ENCODE data around the gene FAM107A. TPM values are rescaled to one million over a fixed set of nuclear protein-coding genes. Genes with fewer than 3 reads are reported as not detected.

FAM107A gene
- polyA plus RNA-seq, 3 donors: not detected

DNA sequence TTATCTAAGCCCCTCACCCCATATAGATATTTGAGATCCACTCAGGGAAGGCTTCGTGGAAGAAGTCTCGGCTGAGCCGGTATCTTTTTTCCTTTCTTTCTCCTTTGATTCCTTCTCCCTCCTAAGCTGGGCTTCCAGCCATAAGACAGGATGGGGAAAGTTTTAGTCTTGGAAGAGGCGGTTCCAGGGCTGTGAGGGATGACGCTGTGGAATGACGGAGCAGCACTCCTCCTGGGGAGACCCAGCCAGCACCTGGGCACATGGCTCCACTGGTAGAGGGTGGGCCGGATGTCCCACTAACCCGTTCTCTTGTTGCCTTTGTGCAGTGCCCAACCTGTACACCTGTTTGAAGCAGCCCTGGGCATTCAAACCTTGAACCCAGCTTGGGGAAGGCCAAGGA is 43.2 kb upstream of the FAM107A start:
- Histone ChIP-seq H3K9me3 (replicated peaks in 1 of 2; ENCODE audit: control insufficient read depth in 1 of 2, insufficient read depth in 1 of 2, low read length in 2 of 2) (no peaks in the 10 kb centered on the region), H2AFZ (ENCODE audit: insufficient read depth, low read depth, low read length, poor library complexity, severe bottlenecking) (no peak overlapping the region), H3K27me3 (ENCODE audit: control insufficient read depth in 2 of 2, insufficient read depth in 2 of 2, low read length in 2 of 2) (no peaks in the 10 kb centered on the region), H3K4me3 (replicated peaks in 1 of 3; ENCODE audit: low read depth in 2 of 3, low read length in 3 of 3) (no peak overlapping the region), H3K27ac (ENCODE audit: low read depth in 1 of 2, low read length in 2 of 2) (no peak overlapping the region), H3K4me1 (ENCODE audit: control insufficient read depth in 1 of 2, insufficient read depth in 2 of 2, low read length in 2 of 2) (no peaks in the 10 kb centered on the region), H3K36me3 (replicated peaks in 1 of 2; ENCODE audit: control insufficient read depth in 1 of 2, insufficient read depth in 2 of 2, low read length in 2 of 2) (no peaks in the 10 kb centered on the region), H3K9ac (ENCODE audit: insufficient read depth, low read length, poor library complexity, severe bottlenecking) (no peak overlapping the region), H4K20me1 (ENCODE audit: insufficient read depth, low read length) (no peaks in the 10 kb centered on the region), H3K4me2 (replicated peaks; ENCODE audit: extremely low read depth, low read length, poor library complexity, severe bottlenecking) (no peak overlapping the region), H3K79me2 (ENCODE audit: insufficient read depth, low read length) (no peaks in the 10 kb centered on the region)
- H3K4me1 Mint-ChIP-seq: no peaks in the 10 kb centered on the region
- DNase-seq: no peak
- intact Hi-C loops (cut with micrococcal nuclease): loop anchor here in 1 of 2 donors (10.0 kb wide), 1 partner anchor 306 kb away; no protein-coding TSS in a partner anchor
- no peak overlapping the region for H3K27ac Mint-ChIP-seq
- no peaks in the 10 kb centered on the region for H3K9me3 Mint-ChIP-seq
- H3K36me3 Mint-ChIP-seq: no peaks in the 10 kb centered on the region
- no peak overlapping the region for H3K4me3 Mint-ChIP-seq
- TF ChIP-seq, protein P1, sequence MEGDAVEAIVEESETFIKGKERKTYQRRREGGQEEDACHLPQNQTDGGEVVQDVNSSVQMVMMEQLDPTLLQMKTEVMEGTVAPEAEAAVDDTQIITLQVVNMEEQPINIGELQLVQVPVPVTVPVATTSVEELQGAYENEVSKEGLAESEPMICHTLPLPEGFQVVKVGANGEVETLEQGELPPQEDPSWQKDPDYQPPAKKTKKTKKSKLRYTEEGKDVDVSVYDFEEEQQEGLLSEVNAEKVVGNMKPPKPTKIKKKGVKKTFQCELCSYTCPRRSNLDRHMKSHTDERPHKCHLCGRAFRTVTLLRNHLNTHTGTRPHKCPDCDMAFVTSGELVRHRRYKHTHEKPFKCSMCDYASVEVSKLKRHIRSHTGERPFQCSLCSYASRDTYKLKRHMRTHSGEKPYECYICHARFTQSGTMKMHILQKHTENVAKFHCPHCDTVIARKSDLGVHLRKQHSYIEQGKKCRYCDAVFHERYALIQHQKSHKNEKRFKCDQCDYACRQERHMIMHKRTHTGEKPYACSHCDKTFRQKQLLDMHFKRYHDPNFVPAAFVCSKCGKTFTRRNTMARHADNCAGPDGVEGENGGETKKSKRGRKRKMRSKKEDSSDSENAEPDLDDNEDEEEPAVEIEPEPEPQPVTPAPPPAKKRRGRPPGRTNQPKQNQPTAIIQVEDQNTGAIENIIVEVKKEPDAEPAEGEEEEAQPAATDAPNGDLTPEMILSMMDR (IDR thresholded peaks at IDR 0.05): no peak
- WGBS (ENCODE audit: insufficient coverage): 100% methylated on average over 2 of the region's 8 CpGs
- peaks cover 2% of the 10 kb centered on the region in 3 donors for H3K27me3 Mint-ChIP-seq (ENCODE audit: low read depth in 3 of 3)

DNA sequence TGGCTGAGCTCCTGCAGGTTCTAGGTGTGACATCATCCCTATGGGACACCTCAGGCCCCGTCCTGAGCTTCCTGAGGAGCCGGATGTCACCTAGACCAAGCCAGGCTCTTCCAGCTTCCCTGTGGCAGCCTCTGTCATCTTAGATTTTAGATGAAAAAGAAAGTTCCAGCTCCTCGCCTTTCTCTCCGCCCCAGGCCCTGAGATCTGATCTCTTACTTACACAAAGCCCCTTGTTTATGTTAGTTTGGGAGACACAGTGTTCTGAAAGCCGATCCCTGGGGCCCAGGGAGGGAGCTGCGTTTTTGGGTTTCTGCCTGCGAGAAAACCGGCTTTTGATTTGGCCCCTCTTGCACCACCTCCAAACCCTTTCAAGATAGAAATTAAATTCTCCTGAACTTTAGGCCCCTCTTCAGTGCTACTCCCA is 40.2 kb upstream of the FAM107A start:
- H3K4me1 Mint-ChIP-seq: no peaks in the 10 kb centered on the region

More for the DNA sequence above, 40.2 kb upstream of the FAM107A start:
- no peak overlapping the region for H3K9ac ChIP-seq (ENCODE audit: insufficient read depth, low read length, poor library complexity, severe bottlenecking)
- H3K4me3 ChIP-seq (replicated peaks in 1 of 3; ENCODE audit: low read depth in 2 of 3, low read length in 3 of 3): no peak overlapping the region
- H3K4me2 ChIP-seq (replicated peaks; ENCODE audit: extremely low read depth, low read length, poor library complexity, severe bottlenecking): no peak overlapping the region
- TF ChIP-seq, protein P1 (IDR thresholded peaks at IDR 0.05): no peak
- no peaks in the 10 kb centered on the region for H3K4me1 ChIP-seq (ENCODE audit: control insufficient read depth in 1 of 2, insufficient read depth in 2 of 2, low read length in 2 of 2)
- H2AFZ ChIP-seq (ENCODE audit: insufficient read depth, low read depth, low read length, poor library complexity, severe bottlenecking): no peak overlapping the region
- Mint-ChIP-seq H3K4me3 (no peak overlapping the region), H3K27ac (no peak overlapping the region), H3K36me3 (no peaks in the 10 kb centered on the region), H3K9me3 (no peaks in the 10 kb centered on the region), H3K27me3 (ENCODE audit: low read depth in 3 of 3) (peaks cover 0 to 4% (median 4%) of the 10 kb centered on the region in 3 donors)
- no peaks in the 10 kb centered on the region for H3K79me2 ChIP-seq (ENCODE audit: insufficient read depth, low read length)
- intact Hi-C loops (cut with micrococcal nuclease): no loop called here
- no peaks in the 10 kb centered on the region for H3K9me3 ChIP-seq (replicated peaks in 1 of 2; ENCODE audit: control insufficient read depth in 1 of 2, insufficient read depth in 1 of 2, low read length in 2 of 2)
- no peaks in the 10 kb centered on the region for H3K27me3 ChIP-seq (ENCODE audit: control insufficient read depth in 2 of 2, insufficient read depth in 2 of 2, low read length in 2 of 2)
- WGBS (ENCODE audit: insufficient coverage): 94% methylated on average over 2 of the region's 8 CpGs
- DNase-seq: no peak
- H3K27ac ChIP-seq (ENCODE audit: low read depth in 1 of 2, low read length in 2 of 2): no peak overlapping the region
- H3K36me3 ChIP-seq (replicated peaks in 1 of 2; ENCODE audit: control insufficient read depth in 1 of 2, insufficient read depth in 2 of 2, low read length in 2 of 2): no peaks in the 10 kb centered on the region
- H4K20me1 ChIP-seq (ENCODE audit: insufficient read depth, low read length): no peaks in the 10 kb centered on the region

Measured in CD14-positive monocyte (primary cell).